GM19397 (cell line): Measurements from ENCODE around the gene SYNM.
A peak's percentile ranks its signal among the peaks of the same experiment; 100 is the strongest.
"Not testable (repeated sequence)": the region's sequence is repeated elsewhere in the genome, so short reads cannot be mapped to it uniquely, and the experiment has no call there.

Source experiments
- ATAC-seq: cut with Tn5 transposase; IDR thresholded peaks from one replicate; pipeline ENCODE4 v1.9.1; 2021; ENCODE audit warnings: mild to moderate bottlenecking, moderate library complexity; ENCODE audit not compliant: unreplicated experiment

The SYNM gene

DNA sequence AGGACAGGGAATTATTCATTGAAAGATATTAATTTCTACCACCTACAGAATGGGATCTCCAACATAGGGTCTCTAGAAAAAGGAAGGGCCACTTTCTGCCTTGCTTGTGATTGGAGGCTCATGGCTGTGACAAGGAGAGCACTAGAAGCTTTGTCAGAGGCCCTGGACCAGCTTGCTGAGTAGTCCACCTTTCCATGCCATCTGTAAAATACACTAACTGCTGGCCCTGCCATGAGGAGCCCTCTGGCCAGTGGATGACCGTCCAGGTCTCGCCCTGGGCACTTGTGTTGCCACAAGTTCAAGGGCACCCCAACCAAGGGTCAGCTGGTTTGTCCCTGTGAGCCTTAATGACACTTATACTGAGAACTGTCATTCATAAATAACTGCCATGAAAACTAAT, 1.6 kb upstream of the SYNM start:
- no peak for ATAC-seq

DNA sequence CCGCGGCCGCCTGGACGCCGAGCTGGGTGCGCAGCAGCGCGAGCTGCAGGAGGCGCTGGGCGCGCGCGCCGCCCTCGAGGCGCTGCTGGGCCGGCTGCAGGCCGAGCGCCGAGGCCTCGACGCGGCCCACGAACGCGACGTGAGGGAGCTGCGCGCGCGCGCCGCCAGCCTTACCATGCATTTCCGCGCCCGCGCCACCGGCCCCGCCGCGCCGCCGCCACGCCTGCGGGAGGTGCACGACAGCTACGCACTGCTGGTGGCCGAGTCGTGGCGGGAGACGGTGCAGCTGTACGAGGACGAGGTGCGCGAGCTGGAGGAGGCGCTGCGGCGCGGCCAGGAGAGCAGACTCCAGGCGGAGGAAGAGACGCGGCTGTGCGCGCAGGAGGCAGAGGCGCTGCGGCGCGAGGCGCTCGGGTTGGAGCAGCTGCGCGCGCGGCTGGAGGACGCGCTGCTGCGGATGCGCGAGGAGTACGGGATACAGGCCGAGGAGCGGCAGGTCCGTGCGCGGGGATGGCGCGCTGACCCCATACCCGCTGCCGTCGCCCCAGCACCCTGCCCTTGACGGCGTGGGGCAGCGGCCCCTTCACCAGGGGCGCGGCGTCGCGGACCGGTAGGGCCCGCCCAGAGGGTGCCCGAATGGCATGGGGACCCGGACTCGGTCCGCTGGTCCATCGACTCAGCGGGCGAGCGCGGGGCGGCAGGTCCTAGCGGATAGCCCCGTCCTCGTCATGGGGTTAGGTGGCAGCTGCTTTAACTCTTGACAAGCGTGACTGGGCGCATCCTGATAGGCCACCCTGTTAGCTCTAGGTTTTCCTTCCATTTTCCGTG, 848 bp downstream of the SYNM start:
- peak; percentile 35 for ATAC-seq

DNA sequence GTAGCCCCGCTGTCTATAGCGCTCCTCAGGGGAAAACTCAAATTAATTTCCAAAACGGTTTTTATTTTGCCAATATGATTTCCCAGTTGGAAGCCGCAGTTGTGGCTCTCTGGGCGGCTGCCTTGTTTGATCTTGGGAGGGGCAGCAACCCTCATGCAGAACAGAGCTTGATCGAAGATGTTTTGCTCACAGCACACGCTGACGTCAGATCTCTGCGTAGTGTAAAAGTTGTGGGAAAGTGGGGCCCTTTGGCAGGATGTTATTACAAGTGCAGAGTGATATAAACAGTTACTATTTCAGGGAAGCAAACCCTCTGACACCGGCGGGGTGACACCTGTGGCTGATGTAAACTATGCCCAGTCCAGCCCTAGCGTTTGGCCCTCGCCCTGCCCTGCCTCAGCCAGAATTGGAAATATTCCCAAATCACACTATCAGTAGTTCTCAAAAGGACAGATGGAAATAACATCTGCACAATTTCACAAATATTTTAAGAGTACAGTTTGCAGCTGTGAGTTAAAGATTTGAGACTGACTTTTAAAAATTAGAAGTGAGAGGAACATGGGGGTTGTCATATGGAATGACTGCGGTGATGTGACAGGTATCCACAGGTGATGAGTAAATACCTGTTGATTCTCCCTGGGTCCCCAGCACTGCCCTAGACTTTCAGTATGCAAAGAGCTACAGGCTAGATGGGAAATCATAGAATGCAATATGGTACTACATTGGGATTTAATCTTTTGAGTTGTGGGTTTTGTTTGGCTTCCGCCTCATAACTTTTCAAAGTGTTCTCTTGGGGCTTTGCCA, 1.7 kb downstream of the SYNM start:
- no peak for ATAC-seq

DNA sequence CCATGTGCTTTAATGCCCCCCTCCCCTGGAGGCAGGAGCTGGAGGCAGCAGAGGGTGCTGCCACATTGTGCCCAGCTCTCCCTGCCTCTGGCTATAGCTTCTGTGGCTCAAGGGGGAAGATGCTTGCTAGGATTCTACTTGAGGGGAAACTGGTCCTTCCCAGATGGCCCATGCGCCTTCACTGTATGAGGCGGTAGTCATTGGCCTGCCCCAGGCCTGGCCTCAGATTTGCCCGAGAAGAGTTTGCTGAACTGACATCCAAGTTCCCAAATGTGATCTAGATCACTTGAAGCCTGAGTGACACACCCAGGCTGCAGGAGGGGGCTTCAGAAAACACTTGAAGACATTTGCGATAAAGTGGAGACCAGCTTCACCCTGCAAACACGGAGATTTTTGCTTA, 4.1 kb downstream of the SYNM start:
- no peak for ATAC-seq

DNA sequence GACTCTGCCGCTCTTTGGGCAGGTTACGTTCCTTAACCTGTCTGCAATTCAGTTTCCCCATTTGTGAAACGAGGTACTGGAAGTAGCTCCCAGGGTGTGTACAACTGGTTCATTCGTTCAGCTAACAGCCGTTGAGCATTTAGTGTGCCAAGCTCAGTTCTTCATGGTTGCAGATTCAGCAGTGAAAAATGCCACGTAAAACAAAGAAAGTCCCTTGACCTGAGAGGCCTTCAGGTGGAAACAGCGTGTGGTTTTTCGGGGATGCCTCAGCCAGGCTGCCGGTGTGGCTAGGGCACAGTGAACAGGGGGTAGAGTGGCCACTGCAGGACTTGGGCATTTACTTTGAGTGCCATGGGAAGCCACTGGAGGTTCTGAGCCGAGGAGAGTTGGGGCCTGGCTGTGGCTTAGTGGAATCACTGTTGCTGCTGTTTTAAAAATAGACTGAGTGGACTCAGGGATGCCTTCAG, 4.7 kb downstream of the SYNM start:
- ATAC-seq: no peak

DNA sequence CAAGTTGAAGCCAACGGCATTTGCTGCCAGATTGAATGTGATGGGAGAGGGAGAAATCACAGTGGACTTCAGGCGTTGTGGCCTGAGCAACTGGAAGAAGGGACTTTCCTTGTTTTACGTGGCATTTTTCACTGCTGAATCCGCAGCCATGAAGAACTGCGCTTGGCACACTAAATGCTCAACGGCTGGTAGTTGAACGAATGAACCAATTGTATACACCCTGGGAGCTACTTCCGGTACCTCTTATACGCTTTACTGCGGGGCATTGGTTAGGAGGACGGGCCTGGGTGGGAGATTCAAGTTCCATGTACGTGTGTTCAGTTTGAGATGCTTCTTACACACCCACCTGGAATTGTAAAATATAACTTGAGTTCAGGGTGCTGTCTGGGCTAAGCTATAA, 5.2 kb downstream of the SYNM start:
- no peak for ATAC-seq

DNA sequence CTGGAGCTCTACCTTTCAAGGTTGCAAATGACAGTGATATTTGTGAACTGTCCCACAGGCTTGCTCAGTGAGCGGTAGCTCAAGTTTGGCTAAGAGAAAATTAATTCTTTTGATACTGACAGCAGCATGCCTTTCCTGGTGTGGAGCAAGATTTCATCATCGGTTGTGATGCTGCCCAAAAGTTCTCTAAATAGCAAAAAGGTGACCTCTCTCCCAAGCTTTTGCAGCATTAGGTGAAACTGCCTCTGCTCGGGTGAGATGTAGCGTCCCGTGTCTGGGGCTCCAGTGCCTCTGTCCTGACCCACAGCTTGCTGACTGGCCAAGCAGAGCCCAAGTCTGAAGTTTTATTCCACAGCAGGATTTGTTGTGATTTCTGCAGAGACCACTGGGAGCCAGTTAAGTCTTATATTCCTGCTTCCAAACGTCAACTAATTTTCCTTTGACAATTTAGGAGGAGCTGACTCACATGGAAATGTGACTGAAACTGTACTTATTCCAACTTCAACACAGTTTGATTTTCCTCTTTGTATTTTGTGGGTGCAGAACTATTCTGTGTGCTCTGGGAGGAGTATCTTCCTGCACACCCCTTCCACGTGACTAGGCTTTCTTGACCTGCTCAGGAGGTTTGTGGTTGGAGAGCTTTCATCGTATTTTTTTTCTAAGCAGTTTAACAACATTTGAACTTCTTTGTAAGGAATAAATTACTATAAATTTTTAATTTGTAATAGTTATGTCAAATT, 5.9 kb downstream of the SYNM start:
- ATAC-seq: no peak

DNA sequence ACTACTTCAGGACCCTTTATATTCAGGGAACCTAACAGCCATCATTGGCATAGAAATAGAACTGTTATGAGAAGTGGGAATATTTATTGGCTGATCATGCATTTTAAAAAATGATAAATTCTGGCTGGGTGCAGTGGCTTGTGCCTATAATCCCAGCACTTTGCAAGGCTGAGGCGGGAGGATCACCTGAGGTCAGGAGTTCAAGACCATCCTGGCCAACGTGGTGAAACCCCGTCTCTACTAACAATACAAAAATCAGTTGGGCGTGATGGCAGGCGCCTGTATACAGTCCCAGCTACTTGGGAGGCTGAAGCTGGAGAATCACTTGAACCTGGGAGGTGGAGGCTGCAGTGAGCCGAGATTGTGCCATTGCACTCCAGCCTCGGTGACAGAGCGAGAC, 6.8 kb downstream of the SYNM start:
- ATAC-seq: not testable (repeated sequence)

DNA sequence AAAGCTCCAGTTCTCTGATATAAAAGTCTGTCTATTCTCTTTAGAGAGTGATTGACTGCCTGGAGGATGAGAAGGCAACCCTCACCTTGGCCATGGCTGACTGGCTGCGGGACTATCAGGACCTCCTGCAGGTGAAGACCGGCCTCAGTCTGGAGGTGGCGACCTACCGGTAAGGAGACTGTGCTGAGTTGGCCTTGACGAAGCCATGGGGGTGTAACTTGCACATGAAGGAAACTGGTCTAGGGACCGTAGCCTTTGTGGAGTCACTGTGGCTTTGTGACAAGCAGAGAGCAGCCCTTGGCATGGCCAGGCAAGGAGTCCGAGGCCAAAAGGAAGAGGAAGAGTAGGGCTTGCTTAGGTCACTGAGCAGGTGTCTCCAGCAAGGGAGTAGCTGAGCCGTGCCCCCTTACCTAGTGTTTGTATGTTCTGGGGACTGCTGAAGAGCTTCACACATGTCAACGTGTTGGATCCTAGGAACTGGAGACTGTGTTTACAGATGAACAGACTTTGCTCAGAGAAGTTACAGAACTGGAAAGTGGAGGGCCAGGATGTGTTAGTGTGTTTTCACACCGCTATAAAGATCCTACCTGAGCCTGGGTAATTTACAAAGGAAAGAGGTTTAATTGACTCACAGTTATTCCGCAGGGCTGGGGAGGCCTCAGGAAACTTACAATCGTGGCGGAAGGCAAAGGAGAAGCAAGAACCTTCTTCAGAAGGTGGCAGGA, 8.8 kb downstream of the SYNM start:
- ATAC-seq: no peak

DNA sequence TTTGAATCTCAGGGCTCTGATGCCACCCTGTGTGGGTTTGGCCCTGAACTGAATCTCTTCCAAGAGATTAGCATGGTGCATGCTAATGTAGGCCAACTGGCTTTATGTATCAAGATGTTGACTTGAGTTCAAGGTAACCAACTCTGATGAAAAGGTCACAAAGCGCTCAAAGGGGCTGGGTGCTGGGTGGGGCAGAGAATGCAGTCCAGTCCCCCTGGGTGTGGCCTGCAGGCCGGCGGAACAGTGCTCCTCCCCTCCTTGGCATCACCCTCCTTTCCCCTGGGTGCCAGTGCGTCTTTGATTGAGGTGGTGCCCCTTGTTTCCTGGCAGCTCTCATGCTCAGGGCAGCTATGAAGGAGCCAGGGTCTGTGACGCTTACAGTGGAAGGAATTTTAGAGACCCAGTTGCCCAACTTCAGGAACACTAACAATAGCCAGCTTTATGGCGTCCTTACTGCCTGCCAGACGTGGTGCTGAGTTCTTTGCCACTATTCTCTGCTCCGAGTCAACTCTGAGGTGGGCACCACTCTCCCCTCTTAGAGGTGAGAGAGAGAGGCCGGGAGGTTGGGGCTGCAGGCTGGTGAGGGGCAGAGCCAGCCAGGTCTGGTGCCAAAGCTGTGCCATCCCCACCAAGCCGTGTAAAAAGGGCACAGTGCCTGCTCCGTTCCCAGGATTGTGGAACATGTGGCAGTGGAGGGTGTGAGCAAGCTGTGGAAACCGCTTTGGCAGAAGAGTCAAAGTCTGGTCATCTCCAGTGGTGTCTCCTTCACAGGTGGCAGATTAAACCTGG, 9.8 kb downstream of the SYNM start:
- no peak for ATAC-seq

DNA sequence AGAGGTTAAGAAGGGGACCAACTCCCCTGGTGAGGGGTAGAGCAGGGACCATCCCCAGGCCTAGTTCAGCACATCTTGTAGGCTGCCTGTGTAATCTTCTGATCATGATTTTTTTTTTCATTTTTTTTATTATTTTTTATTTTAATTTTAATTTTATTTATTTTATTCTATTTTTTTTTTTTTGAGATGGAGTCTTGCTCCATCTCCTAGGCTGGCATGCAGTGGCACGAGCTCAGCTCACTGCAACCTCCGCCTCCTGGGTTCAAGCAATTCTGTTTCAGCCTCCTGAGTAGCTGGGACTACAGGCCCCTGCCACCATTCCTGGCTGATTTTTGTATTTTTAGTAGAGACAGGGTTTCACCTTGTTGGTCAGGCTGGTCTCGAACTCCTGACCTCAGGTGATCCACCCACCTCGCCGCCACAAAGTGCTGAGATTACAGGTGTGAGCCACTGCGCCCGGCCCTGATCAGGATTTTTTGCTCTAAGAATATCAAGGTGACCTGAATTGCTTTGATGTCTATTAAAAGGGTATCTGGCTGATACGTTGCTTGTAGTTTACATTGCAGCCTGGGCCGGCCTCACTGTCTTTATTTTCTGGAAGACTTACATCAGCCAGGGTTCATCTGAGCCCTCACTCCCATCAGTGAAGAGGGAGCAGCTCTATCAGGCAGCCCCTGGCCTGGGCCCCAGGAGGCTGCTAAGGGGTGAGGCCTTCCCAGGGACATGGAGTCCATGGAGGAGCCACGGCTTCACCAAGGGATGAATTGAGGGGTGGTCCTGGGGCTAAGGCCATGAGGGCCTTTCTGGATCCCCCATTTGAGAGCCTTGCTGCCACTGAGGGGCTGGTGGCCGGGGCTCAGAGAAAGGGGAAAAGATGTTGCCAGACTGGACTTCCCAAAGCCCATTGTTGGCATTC, 10.7 kb downstream of the SYNM start:
- no peak for ATAC-seq

DNA sequence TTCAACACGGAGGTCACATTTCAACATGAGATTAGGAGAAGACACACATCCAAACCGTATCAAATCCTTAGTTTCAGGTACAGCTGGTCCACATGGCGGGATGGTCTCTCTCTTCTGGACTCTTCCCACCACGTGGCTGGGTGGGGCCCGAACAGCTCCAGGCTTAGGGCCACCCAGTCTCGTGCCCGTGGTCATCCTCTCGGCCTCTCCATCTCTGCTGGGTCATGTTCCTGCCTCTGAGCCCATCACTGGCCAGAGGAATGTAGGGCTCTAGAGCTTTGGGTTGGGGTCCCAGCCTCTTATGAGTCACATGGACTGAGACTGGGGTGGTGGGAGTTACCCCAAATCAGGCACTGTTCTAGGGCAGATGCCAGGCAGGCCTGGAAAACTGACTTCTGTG, 12.2 kb downstream of the SYNM start:
- no peak for ATAC-seq

DNA sequence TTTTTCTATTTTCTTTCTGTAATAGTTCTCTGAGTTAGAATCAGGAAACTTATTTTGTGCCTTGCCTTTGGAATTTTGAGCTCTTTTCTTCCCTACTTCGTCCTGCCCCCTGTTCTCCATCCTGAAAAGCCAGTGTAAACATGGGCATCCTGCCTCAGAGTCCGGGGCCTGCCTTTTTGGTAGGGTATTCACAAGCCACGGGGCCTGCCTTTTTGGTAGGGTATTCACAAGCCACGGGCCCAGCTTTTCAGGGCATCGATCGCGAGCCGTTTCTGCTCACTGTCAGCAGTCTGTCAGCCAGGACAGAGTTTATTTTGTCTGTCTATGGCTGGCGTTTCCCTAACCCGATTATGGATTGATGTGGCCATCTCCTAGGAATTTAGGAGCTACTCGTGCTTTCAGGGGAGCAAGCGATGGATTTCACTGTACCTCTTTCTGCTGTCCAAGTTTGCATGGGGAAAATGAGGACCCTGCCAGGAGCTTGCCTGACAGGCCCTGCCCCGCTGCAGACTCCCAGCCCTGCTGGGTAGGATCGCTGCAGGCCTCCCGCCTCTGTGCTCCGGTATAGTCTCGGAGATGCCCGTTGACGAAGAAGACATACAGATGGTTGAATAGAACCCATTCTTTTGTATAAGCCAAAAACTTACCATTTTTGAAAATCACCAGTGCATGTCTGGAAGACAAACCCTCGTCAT, 12.8 kb downstream of the SYNM start:
- ATAC-seq: no peak

DNA sequence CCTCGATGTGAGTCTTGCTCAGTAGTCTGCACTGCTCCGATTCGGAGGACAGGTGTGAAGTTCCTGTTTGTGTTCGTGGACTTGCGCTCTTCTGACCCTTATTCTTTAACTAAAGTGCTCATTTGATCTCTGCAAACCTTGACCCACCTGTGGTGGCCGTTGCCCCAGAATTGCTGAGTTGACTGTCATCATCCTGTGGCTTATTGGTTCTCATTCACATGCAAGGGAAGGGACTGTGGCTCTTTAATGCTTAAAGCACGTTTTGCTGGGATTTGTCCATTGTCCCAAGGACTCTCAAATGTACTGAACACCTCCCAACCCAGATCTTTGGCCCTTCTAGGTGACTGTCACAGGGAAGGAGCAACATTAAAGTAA, 13.4 kb downstream of the SYNM start:
- no peak for ATAC-seq

DNA sequence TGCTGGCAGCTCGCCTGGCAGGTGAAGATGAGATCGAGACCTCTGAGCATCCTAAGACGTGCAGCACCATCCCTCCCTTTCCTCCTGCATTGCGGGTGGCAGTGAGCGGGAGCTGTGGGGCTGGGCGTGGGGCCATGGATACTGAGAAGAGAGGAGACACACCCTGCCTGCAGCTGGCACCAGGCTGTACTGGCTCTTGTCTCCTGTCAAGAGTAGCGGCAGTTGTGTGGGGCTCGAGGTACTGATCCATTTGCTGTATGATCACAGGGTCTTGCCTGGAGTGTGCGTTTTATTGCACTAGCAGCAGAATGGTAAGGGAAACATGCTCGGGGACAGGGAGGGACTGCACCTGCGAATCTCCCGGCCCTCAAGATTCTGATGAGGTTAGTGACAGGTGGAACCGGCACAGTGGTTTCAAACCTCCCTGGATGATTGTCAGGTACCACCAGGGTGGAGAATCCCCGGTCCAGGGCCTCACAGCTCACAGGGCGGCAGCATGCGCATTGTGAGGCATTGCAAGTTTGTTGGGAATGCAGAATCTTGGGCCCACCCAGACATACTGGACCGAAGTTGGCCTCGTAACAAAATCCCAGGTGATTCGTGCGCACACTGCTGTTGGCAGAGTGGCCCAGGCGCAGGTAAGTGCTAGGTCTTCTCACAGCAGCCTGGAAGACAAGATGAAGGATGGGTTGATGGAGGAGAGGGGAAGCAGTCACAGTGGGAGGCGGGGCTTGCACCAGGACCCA, 14.1 kb downstream of the SYNM start:
- ATAC-seq: no peak

DNA sequence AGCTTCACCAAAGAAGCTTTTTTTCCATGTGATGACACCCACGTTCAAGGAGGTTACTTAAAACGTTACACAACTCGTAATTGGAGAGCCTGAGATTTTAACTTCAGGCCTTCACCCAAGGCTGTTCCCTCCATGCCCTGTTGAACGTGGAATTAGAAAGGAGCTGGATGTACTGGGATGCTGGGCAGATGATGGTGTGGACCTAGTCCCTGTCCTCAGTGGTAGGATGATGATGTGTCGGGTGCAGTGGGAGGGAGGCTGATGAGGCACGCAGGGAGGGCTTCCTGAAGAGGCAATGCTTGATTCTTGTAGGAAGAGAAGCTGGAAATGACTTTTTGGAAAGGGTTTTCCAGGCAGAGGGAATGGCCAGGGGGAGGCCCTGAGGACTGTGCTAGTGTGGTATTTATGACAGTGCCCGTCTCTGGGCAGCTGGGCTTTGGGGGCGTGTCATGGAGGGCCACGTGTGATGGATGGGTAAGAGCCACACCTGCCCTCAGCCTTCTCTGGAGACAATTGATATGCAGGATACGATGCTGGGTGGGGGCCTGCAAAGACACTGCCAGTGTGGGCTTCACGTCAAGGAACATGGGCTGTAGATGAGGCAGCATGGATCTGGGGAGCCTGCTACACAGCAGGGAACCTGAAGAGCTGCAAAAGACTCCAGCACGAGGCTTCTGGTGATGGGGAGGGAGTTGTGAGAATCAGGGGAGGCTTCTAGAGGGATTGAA, 15.3 kb downstream of the SYNM start:
- no peak for ATAC-seq

DNA sequence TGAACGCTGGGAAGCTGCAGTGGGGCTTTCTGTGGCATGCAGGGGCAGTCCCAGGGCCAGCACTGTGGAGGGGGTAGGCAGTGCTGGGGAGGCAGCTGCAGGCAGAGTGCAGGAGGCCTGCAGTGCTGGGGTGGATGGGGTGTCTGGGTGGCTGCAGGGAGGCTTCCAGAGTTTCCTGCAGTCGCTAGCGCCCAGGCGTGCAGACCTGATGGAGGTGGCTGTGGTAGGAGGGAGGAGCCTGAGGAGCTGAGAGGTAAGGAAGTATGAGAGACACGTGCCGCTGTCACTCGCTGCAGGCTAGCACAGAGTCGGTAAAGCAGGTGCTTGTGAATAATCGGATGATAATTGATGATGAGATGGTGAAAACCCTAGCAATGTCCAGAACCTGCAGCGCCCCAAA, 16.3 kb downstream of the SYNM start:
- ATAC-seq: no peak
